GM12878 (cell line): ENCODE data around the gene HDAC3. TPM values are rescaled to one million over a fixed set of nuclear protein-coding genes. Genes with fewer than 3 reads are reported as not detected.

Experiments used
- CREB1 ChIP-seq: IDR thresholded peaks from 2 replicates; pipeline ENCODE4 v1.6.1; 2012; ENCODE audit warnings: low read depth, mild to moderate bottlenecking, inconsistent platforms
- E2F4 ChIP-seq: IDR thresholded peaks from 2 replicates; pipeline ENCODE4 v1.6.1; 2012; ENCODE audit warnings: low read depth, low read length, improper control_type of control experiment
- EGR1 ChIP-seq, 2 experiments: IDR thresholded peaks; 1 replicate in 1 of 2; 2 replicates in 1 of 2; pipeline ENCODE4 v1.6.1; 2011 to 2012; ENCODE audit warnings: low read depth in 2 of 2, low read length in 2 of 2, borderline replicate concordance in 1 of 2, mild to moderate bottlenecking in 1 of 2, moderate library complexity in 1 of 2
- HDGF ChIP-seq: fragments of 450-650 bp; IDR thresholded peaks from 2 replicates; pipeline ENCODE4 v1.6.1; 2016; ENCODE audit warnings: antibody characterized with exemption
- JUNB ChIP-seq: IDR thresholded peaks from 2 replicates; pipeline ENCODE4 v1.6.1; 2016; ENCODE audit warnings: antibody characterized with exemption, mild to moderate bottlenecking
- KDM1A ChIP-seq: fragments of 200-600 bp; sonication (generic); IDR thresholded peaks from 2 replicates; pipeline ENCODE4 v1.6.1; 2016; ENCODE audit warnings: borderline replicate concordance
- NFYB ChIP-seq: IDR thresholded peaks from 2 replicates; pipeline ENCODE4 v1.6.1; 2011; ENCODE audit warnings: low read depth, mild to moderate bottlenecking, low read length, improper control_type of control experiment, moderate library complexity; ENCODE audit not compliant: insufficient read depth
- POLR2AphosphoS5 ChIP-seq: IDR thresholded peaks from 2 replicates; pipeline ENCODE4 v1.6.1; 2011; ENCODE audit warnings: mild to moderate bottlenecking, low read length, inconsistent platforms
- RAD21 ChIP-seq: IDR thresholded peaks from 2 replicates; pipeline ENCODE4 v1.6.1; 2011; ENCODE audit warnings: mild to moderate bottlenecking, low read depth, low read length, moderate library complexity; ENCODE audit not compliant: insufficient read depth
- RBBP5 ChIP-seq: fragments of 200-600 bp; sonication (generic); conservative IDR thresholded peaks from 2 replicates; pipeline ENCODE4 v1.6.1; 2016
- SUPT20H ChIP-seq: IDR thresholded peaks from 2 replicates; pipeline ENCODE4 v1.6.1; 2011; ENCODE audit warnings: low read depth, mild to moderate bottlenecking, low read length, moderate library complexity, borderline replicate concordance; ENCODE audit not compliant: control insufficient read depth
- ZBTB4 ChIP-seq: fragments of 450-650 bp; formaldehyde crosslinking; IDR thresholded peaks from 2 replicates; pipeline ENCODE4 v1.4.0; 2022; ENCODE audit warnings: mild to moderate bottlenecking, moderate library complexity
- ZSCAN29 ChIP-seq: fragments of 450-650 bp; IDR thresholded peaks from 2 replicates; pipeline ENCODE4 v1.6.1; 2017; ENCODE audit warnings: mild to moderate bottlenecking, moderate library complexity
- polyA plus RNA-seq, 11 experiments: library from polyadenylated mRNA; depleted of rRNA in 4 of 11; unstranded in 6 of 11; stranded (reverse) in 5 of 11; fragments of >200 nt; fragmentation: Nextera tagmentation in 4 of 11; fragmentation: Illumina TruSeq in 1 of 11; extraction: Ambion mirVana in 4 of 11; extraction: Trizol in 1 of 11; gene quantifications; 1 replicate in 1 of 11; 2 replicates in 10 of 11; pipeline versions ENCODE4 v1.2.1 to v1.2.3, GENCODE V29; 2011 to 2016; ENCODE audit warnings: inconsistent platforms in 2 of 11, missing spikeins in 2 of 11, low read depth in 1 of 11
- total RNA-seq, 4 experiments: library from RNA; depleted of rRNA in 3 of 4; stranded (reverse); fragments of >200 nt in 3 of 4; fragmentation: Illumina TruSeq in 1 of 4; extraction: Trizol in 1 of 4; gene quantifications; 2 replicates each; pipeline versions ENCODE4 v1.2.1 to v1.2.3, GENCODE V29; 2013 to 2021

HDAC3 gene
- total and polyA plus RNA-seq, 10 of the 15 experiments (the other 5 are each of a cell fraction or from before 2014, with no cell fraction given): 62.2 to 140 (median 112) TPM

- TF ChIP-seq SUPT20H: no peak
- no peak for TF ChIP-seq JUNB
- TF ChIP-seq KDM1A: no peak
- no peak for TF ChIP-seq POLR2AphosphoS5
- no peak for TF ChIP-seq ZBTB4 (CRISPR knock-in tag)
- no peak for TF ChIP-seq RBBP5
- TF ChIP-seq E2F4: no peak
- TF ChIP-seq RAD21: no peak
- TF ChIP-seq CREB1: no peak
- TF ChIP-seq EGR1 (IDR thresholded peaks at IDR 0.05; ENCODE audit: borderline replicate concordance in 1 of 2, low read depth in 2 of 2, low read length in 2 of 2): no peak
- no peak for TF ChIP-seq ZSCAN29
- no peak for TF ChIP-seq NFYB
- TF ChIP-seq HDGF: no peak
Observed at GRCh38 chr5:141635646-141636045, 1.0 kb downstream of the HDAC3 start (continued).
